Bronchial epithelial cell (primary cell): Measurements from ENCODE around the gene GRIK2. TPM values are rescaled to one million over a fixed set of nuclear protein-coding genes. Genes with fewer than 3 reads are reported as not detected.

Experiments used
- DNase-seq: peaks from one replicate; pipeline ENCODE4 v3.0.0-alpha.2; 2010; ENCODE audit warnings: low read depth
- FAIRE-seq: peaks from 2 replicates; lab custom pipeline; 2011; peaks lifted over from hg19 to GRCh38; lab: Jason Lieb, UNC
- H3K27me3 ChIP-seq: 2 replicates; pipeline ENCODE4 v1.5.1; 2011; ENCODE audit warnings: low read length; ENCODE audit not compliant: control insufficient read depth, insufficient read depth
- H3K36me3 ChIP-seq: 2 replicates; pipeline ENCODE4 v1.5.1; 2011; ENCODE audit warnings: low read length; ENCODE audit not compliant: control insufficient read depth, insufficient read depth
- H3K4me3 ChIP-seq: 2 replicates; pipeline ENCODE4 v1.5.1; 2011; ENCODE audit warnings: mild to moderate bottlenecking, low read depth, low read length, control low read depth
- total RNA-seq: library from RNA; depleted of rRNA; stranded (reverse); fragments of >200 nt; gene quantifications from 2 replicates; pipeline ENCODE4 v1.2.1, GENCODE V29; 2014
- TF ChIP-seq, protein P1 (sequence below): IDR thresholded peaks from 2 replicates; pipeline ENCODE4 v1.5.1; 2011; ENCODE audit warnings: mild to moderate bottlenecking, moderate library complexity, low read length, control low read depth, inconsistent platforms; ENCODE audit not compliant: insufficient read depth, severe bottlenecking

The GRIK2 gene
- total RNA-seq, 1 donor from 2014 or later = 0.26 TPM

DNA sequence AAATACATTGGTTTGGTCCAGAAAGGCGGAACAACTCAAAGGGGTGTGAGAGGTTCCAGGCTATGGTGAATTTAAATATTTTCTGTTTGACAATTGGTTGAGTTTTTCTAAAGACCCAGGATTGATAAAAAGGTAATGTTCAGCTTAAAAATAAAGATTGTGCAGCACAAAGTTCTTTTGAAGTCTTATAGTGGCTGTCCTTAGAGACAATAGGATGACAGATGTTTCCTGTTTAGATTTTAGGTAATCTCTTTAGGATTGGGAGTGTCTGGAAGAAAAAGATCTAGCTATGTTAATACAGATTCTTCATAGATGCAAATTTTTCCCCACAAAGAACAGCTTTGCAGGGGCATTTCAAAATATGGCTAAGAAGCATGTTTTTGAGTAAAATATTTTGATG, 119.7 kb downstream of the GRIK2 start:
- FAIRE-seq = no peak
- H3K4me3 ChIP-seq = no peak overlapping the region
- TF ChIP-seq, protein P1, sequence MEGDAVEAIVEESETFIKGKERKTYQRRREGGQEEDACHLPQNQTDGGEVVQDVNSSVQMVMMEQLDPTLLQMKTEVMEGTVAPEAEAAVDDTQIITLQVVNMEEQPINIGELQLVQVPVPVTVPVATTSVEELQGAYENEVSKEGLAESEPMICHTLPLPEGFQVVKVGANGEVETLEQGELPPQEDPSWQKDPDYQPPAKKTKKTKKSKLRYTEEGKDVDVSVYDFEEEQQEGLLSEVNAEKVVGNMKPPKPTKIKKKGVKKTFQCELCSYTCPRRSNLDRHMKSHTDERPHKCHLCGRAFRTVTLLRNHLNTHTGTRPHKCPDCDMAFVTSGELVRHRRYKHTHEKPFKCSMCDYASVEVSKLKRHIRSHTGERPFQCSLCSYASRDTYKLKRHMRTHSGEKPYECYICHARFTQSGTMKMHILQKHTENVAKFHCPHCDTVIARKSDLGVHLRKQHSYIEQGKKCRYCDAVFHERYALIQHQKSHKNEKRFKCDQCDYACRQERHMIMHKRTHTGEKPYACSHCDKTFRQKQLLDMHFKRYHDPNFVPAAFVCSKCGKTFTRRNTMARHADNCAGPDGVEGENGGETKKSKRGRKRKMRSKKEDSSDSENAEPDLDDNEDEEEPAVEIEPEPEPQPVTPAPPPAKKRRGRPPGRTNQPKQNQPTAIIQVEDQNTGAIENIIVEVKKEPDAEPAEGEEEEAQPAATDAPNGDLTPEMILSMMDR = no peak
- H3K27me3 ChIP-seq = no peaks in the 10 kb centered on the region
- no peaks in the 10 kb centered on the region for H3K36me3 ChIP-seq
- DNase-seq = no peak

DNA sequence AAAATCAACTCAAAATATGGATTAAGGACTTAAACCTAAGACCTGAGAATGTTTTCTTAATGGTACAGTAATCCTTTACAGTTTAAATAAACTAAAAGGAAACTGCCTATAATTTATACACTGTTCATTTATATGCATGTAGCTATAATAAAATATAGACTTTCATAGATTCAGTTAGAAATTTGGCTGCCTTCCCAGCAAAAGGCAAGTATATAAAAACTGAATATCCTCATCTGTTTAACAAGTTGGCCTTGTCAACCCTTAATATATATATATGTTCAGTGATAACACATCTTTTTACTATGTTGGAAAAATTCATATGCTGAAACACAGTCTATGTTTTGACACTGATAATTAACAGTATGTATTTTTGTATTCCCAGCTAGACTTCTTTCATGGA, 123.1 kb downstream of the GRIK2 start:
- TF ChIP-seq, protein P1 = no peak
- FAIRE-seq (no peak), DNase-seq (no peak)
- Histone ChIP-seq H3K4me3 (no peak overlapping the region), H3K27me3 (no peaks in the 10 kb centered on the region), H3K36me3 (no peaks in the 10 kb centered on the region)

DNA sequence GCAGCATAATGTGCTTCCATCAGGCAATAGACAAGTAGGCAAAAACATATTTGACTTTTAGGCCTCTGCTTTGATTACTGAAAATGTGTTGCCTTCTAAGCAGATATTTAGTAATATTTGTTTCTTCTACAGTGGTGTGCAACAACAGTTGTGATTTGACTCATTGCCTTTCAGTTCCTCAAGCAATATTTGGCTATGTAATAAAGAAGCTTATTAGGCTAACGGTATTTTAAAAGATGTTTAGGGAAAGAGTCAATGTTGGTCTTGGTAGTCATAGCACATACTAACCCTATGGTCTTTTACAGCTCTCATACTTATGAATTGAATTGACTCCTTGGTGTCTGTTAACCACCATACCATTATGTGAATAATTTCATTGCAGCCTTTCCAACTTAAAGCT, 124.1 kb downstream of the GRIK2 start:
- TF ChIP-seq, protein P1 = no peak
- Histone ChIP-seq H3K27me3 (no peaks in the 10 kb centered on the region), H3K36me3 (no peaks in the 10 kb centered on the region)

DNA sequence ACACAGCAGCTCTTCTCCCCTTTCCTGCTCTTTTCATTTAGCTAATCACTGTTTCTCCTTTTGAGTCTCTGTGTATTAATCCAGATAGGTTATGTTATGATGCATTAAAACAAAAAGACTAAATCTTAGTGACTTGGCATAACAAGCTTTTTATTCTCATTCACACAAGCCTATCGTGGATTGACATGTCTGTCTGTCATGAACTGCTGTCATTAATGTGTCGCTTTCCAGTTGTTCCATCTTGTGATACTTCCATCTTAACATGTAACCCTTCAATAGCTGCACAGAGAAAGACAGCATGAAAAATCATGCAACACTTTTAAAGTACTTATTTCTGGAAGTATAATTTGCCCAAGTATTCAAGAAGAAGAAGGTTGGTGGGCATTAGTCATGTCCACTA, 128.7 kb downstream of the GRIK2 start:
- TF ChIP-seq, protein P1 = no peak
- Histone ChIP-seq H3K36me3 (no peaks in the 10 kb centered on the region), H3K4me3 (no peak overlapping the region), H3K27me3 (no peaks in the 10 kb centered on the region)
- FAIRE-seq (no peak), DNase-seq (no peak)

More for the DNA sequence above, 124.1 kb downstream of the GRIK2 start:
- FAIRE-seq (no peak), DNase-seq (no peak)
- H3K4me3 ChIP-seq = no peak overlapping the region

DNA sequence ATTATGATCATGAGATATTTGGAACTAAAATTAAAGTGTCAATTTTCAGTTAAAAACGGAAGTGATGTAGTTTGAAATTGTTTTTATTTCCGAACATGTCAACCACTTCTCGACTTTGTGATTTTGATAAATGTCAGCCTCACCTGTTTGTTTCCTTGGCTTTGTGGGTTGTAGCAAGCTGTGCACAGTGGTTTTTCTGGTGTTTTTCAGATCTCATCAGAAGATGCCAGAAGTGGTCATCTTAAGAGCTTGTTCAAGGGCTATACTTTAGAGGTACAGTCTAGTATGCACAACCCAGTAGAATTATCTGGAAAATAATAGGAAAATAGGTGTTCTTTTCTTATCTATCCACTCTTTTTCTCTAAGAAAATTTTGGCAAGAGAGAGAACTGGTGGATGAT, 134.0 kb downstream of the GRIK2 start:
- DNase-seq = no peak
- no peaks in the 10 kb centered on the region for H3K27me3 ChIP-seq
- TF ChIP-seq, protein P1 = no peak
- H3K36me3 ChIP-seq = no peaks in the 10 kb centered on the region
- FAIRE-seq = no peak
- H3K4me3 ChIP-seq = no peak overlapping the region

DNA sequence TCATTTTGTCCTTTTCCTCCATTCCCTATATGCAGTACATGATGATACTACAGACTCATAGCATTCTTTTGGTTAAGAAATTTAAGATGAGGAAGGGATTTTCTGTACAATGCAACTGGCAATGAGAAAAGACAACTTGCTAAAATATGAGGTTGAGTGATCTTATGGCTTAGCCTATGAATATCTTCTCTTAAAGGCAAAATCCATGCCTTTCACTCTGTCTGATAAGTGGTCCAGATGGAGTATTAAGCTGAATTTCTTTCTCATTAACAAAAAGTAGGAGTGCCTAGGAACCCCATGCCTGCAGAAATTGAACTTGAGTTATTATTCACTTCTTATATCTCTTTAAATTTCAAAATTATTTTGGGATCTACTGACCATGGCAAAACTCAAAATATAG, 135.3 kb downstream of the GRIK2 start:
- FAIRE-seq = no peak

More for the DNA sequence above, 135.3 kb downstream of the GRIK2 start:
- Histone ChIP-seq H3K27me3 (no peaks in the 10 kb centered on the region), H3K36me3 (no peaks in the 10 kb centered on the region), H3K4me3 (no peak overlapping the region)
- DNase-seq = no peak
- TF ChIP-seq, protein P1 = no peak
